ENCODE measurements around the gene EEA1.

EEA1 gene

GRCh38 chr12:92926549-92926948 lies 2.5 kb downstream of the EEA1 start:
- peak; percentile 13 for FAIRE-seq
- no peak for TF ChIP-seq POU2F2 (IDR thresholded peaks at IDR 0.05; ENCODE audit: low read depth, low read length)
- no peak for TF ChIP-seq SPI1 (IDR thresholded peaks at IDR 0.05; ENCODE audit: low read depth, low read length)
- no peak for TF ChIP-seq POLR2A (IDR thresholded peaks at IDR 0.05; ENCODE audit: low read depth, low read length)
- TF ChIP-seq TAF1 (IDR thresholded peaks at IDR 0.05; ENCODE audit: low read depth, low read length), result no peak
- no peak for TF ChIP-seq PAX5 (IDR thresholded peaks at IDR 0.05; ENCODE audit: insufficient read depth, low read length, severe bottlenecking)
- TF ChIP-seq POLR2AphosphoS5 (IDR thresholded peaks at IDR 0.05; ENCODE audit: low read depth, low read length), result no peak
- no peak for DNase-seq (ENCODE audit: insufficient read length, low spot score)

- FAIRE-seq (peak; percentile 28), DNase-seq (ENCODE audit: insufficient read length, low spot score) (no peak)
- TF ChIP-seq POLR2A (IDR thresholded peaks at IDR 0.05; ENCODE audit: low read depth, low read length) (no peak), POLR2AphosphoS5 (IDR thresholded peaks at IDR 0.05; ENCODE audit: low read depth, low read length) (no peak), SPI1 (IDR thresholded peaks at IDR 0.05; ENCODE audit: low read depth, low read length) (peak; percentile 53; the same call in 1 of the 2 replicates)
These were observed 7.2 kb downstream of the EEA1 start for GRCh38 chr12:92921877-92922276.

- no peak for DNase-seq (ENCODE audit: insufficient read length, low spot score)
- FAIRE-seq, result no peak
- TF ChIP-seq POLR2A (IDR thresholded peaks at IDR 0.05; ENCODE audit: low read depth, low read length) (no peak), SPI1 (IDR thresholded peaks at IDR 0.05; ENCODE audit: low read depth, low read length) (no peak), POLR2AphosphoS5 (IDR thresholded peaks at IDR 0.05; ENCODE audit: low read depth, low read length) (no peak), PAX5 (IDR thresholded peaks at IDR 0.05; ENCODE audit: insufficient read depth, low read length, severe bottlenecking) (no peak), POU2F2 (IDR thresholded peaks at IDR 0.05; ENCODE audit: low read depth, low read length) (no peak), TAF1 (IDR thresholded peaks at IDR 0.05; ENCODE audit: low read depth, low read length) (no peak)
These were observed 13.7 kb downstream of the EEA1 start for GRCh38 chr12:92915365-92915764.

GRCh38 chr12:92914170-92914569 lies 14.9 kb downstream of the EEA1 start:
- DNase-seq (ENCODE audit: insufficient read length, low spot score) (no peak), FAIRE-seq (no peak)
- no peak for TF ChIP-seq PAX5 (IDR thresholded peaks at IDR 0.05; ENCODE audit: insufficient read depth, low read length, severe bottlenecking)
- no peak for TF ChIP-seq SPI1 (IDR thresholded peaks at IDR 0.05; ENCODE audit: low read depth, low read length)
- no peak for TF ChIP-seq POLR2A (IDR thresholded peaks at IDR 0.05; ENCODE audit: low read depth, low read length)
- TF ChIP-seq TAF1 (IDR thresholded peaks at IDR 0.05; ENCODE audit: low read depth, low read length), result no peak
- no peak for TF ChIP-seq POLR2AphosphoS5 (IDR thresholded peaks at IDR 0.05; ENCODE audit: low read depth, low read length)
- TF ChIP-seq POU2F2 (IDR thresholded peaks at IDR 0.05; ENCODE audit: low read depth, low read length), result no peak

GRCh38 chr12:92912672-92913071 lies 16.4 kb downstream of the EEA1 start:
- TF ChIP-seq POLR2AphosphoS5 (IDR thresholded peaks at IDR 0.05; ENCODE audit: low read depth, low read length) (no peak), POU2F2 (IDR thresholded peaks at IDR 0.05; ENCODE audit: low read depth, low read length) (no peak), TAF1 (IDR thresholded peaks at IDR 0.05; ENCODE audit: low read depth, low read length) (no peak), SPI1 (IDR thresholded peaks at IDR 0.05; ENCODE audit: low read depth, low read length) (no peak), PAX5 (IDR thresholded peaks at IDR 0.05; ENCODE audit: insufficient read depth, low read length, severe bottlenecking) (no peak), POLR2A (IDR thresholded peaks at IDR 0.05; ENCODE audit: low read depth, low read length) (no peak)
- FAIRE-seq (no peak), DNase-seq (ENCODE audit: insufficient read length, low spot score) (no peak)

- FAIRE-seq, result no peak
- no peak for TF ChIP-seq POLR2AphosphoS5 (IDR thresholded peaks at IDR 0.05; ENCODE audit: low read depth, low read length)
- TF ChIP-seq SPI1 (IDR thresholded peaks at IDR 0.05; ENCODE audit: low read depth, low read length), result no peak
- DNase-seq (ENCODE audit: insufficient read length, low spot score), result no peak
These were observed 17.0 kb downstream of the EEA1 start for GRCh38 chr12:92912052-92912451.

- TF ChIP-seq PAX5 (IDR thresholded peaks at IDR 0.05; ENCODE audit: insufficient read depth, low read length, severe bottlenecking) (no peak), SPI1 (IDR thresholded peaks at IDR 0.05; ENCODE audit: low read depth, low read length) (peak; percentile 57)
- no peak for FAIRE-seq
- DNase-seq (ENCODE audit: insufficient read length, low spot score), result no peak
These were observed 17.8 kb downstream of the EEA1 start for GRCh38 chr12:92911339-92911738.

GRCh38 chr12:92908108-92908507 lies 21.0 kb downstream of the EEA1 start:
- no peak for TF ChIP-seq SPI1 (IDR thresholded peaks at IDR 0.05; ENCODE audit: low read depth, low read length)
- no peak for TF ChIP-seq POLR2AphosphoS5 (IDR thresholded peaks at IDR 0.05; ENCODE audit: low read depth, low read length)
- no peak for TF ChIP-seq PAX5 (IDR thresholded peaks at IDR 0.05; ENCODE audit: insufficient read depth, low read length, severe bottlenecking)
- TF ChIP-seq POLR2A (IDR thresholded peaks at IDR 0.05; ENCODE audit: low read depth, low read length), result no peak
- no peak for TF ChIP-seq POU2F2 (IDR thresholded peaks at IDR 0.05; ENCODE audit: low read depth, low read length)
- no peak for TF ChIP-seq TAF1 (IDR thresholded peaks at IDR 0.05; ENCODE audit: low read depth, low read length)
- DNase-seq (ENCODE audit: insufficient read length, low spot score), result no peak
- FAIRE-seq, result no peak

- no peak for DNase-seq (ENCODE audit: insufficient read length, low spot score)
- no peak for FAIRE-seq
- no peak for TF ChIP-seq SPI1 (IDR thresholded peaks at IDR 0.05; ENCODE audit: low read depth, low read length)
- no peak for TF ChIP-seq PAX5 (IDR thresholded peaks at IDR 0.05; ENCODE audit: insufficient read depth, low read length, severe bottlenecking)
- TF ChIP-seq TAF1 (IDR thresholded peaks at IDR 0.05; ENCODE audit: low read depth, low read length), result no peak
- TF ChIP-seq POLR2A (IDR thresholded peaks at IDR 0.05; ENCODE audit: low read depth, low read length), result no peak
- TF ChIP-seq POU2F2 (IDR thresholded peaks at IDR 0.05; ENCODE audit: low read depth, low read length), result no peak
These were observed 23.1 kb downstream of the EEA1 start for GRCh38 chr12:92905811-92906554.

- no peak for TF ChIP-seq PAX5 (IDR thresholded peaks at IDR 0.05; ENCODE audit: insufficient read depth, low read length, severe bottlenecking)
- no peak for TF ChIP-seq TAF1 (IDR thresholded peaks at IDR 0.05; ENCODE audit: low read depth, low read length)
- TF ChIP-seq POLR2AphosphoS5 (IDR thresholded peaks at IDR 0.05; ENCODE audit: low read depth, low read length), result no peak
- no peak for TF ChIP-seq POU2F2 (IDR thresholded peaks at IDR 0.05; ENCODE audit: low read depth, low read length)
- TF ChIP-seq POLR2A (IDR thresholded peaks at IDR 0.05; ENCODE audit: low read depth, low read length), result no peak
- TF ChIP-seq SPI1 (IDR thresholded peaks at IDR 0.05; ENCODE audit: low read depth, low read length), result no peak
- no peak for FAIRE-seq
- DNase-seq (ENCODE audit: insufficient read length, low spot score), result no peak
These were observed 23.8 kb downstream of the EEA1 start for GRCh38 chr12:92905258-92905810.
